ENCODE data around the gene RFX3. TPM values are rescaled to one million over a fixed set of nuclear protein-coding genes. Genes with fewer than 3 reads are reported as not detected.

RFX3 gene
- total RNA-seq, 4 donors from 2014 or later, result 0.91 to 6.5 (median 3.3) TPM

GRCh38 chr9:3261484-3261883, 264.3 kb downstream of the RFX3 start:
- Histone ChIP-seq H3K27me3 (no peaks in the 10 kb centered on the region), H3K36me3 (peaks cover 0 to 45% (median 0%) of the 10 kb centered on the region in 3 donors), H3K4me1 (no peaks in the 10 kb centered on the region), H3K27ac (no peak overlapping the region), H3K9me3 (no peaks in the 10 kb centered on the region), H3K4me3 (no peak overlapping the region)
- TF ChIP-seq POLR2A (IDR thresholded peaks at IDR 0.05), result no peak
- TF ChIP-seq, protein P1, sequence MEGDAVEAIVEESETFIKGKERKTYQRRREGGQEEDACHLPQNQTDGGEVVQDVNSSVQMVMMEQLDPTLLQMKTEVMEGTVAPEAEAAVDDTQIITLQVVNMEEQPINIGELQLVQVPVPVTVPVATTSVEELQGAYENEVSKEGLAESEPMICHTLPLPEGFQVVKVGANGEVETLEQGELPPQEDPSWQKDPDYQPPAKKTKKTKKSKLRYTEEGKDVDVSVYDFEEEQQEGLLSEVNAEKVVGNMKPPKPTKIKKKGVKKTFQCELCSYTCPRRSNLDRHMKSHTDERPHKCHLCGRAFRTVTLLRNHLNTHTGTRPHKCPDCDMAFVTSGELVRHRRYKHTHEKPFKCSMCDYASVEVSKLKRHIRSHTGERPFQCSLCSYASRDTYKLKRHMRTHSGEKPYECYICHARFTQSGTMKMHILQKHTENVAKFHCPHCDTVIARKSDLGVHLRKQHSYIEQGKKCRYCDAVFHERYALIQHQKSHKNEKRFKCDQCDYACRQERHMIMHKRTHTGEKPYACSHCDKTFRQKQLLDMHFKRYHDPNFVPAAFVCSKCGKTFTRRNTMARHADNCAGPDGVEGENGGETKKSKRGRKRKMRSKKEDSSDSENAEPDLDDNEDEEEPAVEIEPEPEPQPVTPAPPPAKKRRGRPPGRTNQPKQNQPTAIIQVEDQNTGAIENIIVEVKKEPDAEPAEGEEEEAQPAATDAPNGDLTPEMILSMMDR (IDR thresholded peaks at IDR 0.05), result no peak
- no peak for DNase-seq
- 87 to 94% methylated on average over 5 of the region's 5 CpGs for WGBS, 2 donors
- intact Hi-C loops (cut with DNase I), result no loop called here

DNA sequence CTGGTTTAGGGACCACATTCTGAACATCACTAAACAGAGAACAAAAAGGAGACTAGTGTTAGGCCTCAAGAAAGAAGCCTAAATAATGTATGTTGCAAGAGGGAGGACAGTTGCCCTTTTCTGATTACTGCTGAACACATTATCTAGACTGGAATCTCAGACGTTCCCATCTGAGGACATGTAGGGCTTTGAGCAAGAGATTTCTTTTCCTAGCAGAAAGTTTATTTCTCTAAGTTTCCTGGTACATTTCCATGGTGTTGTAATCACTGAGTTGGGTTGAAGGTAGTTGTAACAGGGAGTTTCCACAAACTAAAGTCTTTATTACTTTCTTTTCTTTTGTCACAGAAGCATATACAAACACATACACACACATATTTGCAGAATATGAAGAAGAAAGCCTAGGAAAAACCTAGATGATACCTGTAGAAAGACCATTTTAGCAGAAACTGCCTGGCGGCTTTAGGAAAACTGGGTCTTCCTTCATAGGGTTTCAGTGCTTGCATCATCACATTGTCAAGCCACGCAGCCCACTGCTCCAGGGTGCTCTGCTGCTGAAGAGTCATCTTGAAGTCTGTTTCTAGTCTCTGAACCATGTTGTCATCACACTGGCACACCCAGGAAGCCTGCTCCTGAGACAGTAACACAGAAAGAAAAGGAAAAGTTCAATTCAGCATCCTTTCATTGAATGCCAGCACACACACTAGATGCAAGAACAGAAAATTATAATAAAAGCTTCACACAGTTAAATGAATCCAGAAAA, 269.1 kb downstream of the RFX3 start:
- Histone ChIP-seq H3K27me3 (no peaks in the 10 kb centered on the region), H3K4me1 (no peaks in the 10 kb centered on the region), H3K9me3 (no peaks in the 10 kb centered on the region), H3K27ac (no peak overlapping the region), H3K4me3 (no peak overlapping the region), H3K36me3 (peaks cover 0 to 62% (median 0%) of the 10 kb centered on the region in 3 donors)
- no peak for TF ChIP-seq POLR2A (IDR thresholded peaks at IDR 0.05)
- TF ChIP-seq, protein P1 (IDR thresholded peaks at IDR 0.05), result no peak
- WGBS, 2 donors, result 88 to 91% methylated on average over 3 of the region's 3 CpGs
- intact Hi-C loops (cut with DNase I), result no loop called here
- DNase-seq, result no peak

GRCh38 chr9:3251309-3251708, 274.5 kb downstream of the RFX3 start:
- 87 to 88% methylated on average over 2 of the region's 2 CpGs for WGBS, 2 donors
- no peak for DNase-seq
- H3K36me3 ChIP-seq, result peaks cover 0 to 50% (median 0%) of the 10 kb centered on the region in 3 donors
- TF ChIP-seq POLR2A (IDR thresholded peaks at IDR 0.05), result no peak
- TF ChIP-seq, protein P1 (IDR thresholded peaks at IDR 0.05), result no peak
- no peaks in the 10 kb centered on the region for H3K27me3 ChIP-seq
- no peaks in the 10 kb centered on the region for H3K4me1 ChIP-seq
- no peaks in the 10 kb centered on the region for H3K9me3 ChIP-seq
- intact Hi-C loops (cut with DNase I), result no loop called here
- no peak overlapping the region for H3K27ac ChIP-seq
- H3K4me3 ChIP-seq, result no peak overlapping the region

GRCh38 chr9:3250741-3251140, 275.1 kb downstream of the RFX3 start:
- H3K27me3 ChIP-seq, result no peaks in the 10 kb centered on the region
- intact Hi-C loops (cut with DNase I), result no loop called here
- no peaks in the 10 kb centered on the region for H3K4me1 ChIP-seq
- DNase-seq, result no peak
- no peak overlapping the region for H3K4me3 ChIP-seq
- 79 to 80% methylated on average over 4 of the region's 4 CpGs for WGBS, 2 donors
- H3K36me3 ChIP-seq, result peaks cover 0 to 50% (median 0%) of the 10 kb centered on the region in 3 donors
- no peaks in the 10 kb centered on the region for H3K9me3 ChIP-seq
- TF ChIP-seq, protein P1 (IDR thresholded peaks at IDR 0.05), result no peak
- no peak for TF ChIP-seq POLR2A (IDR thresholded peaks at IDR 0.05)
- no peak overlapping the region for H3K27ac ChIP-seq

GRCh38 chr9:3247211-3247610, 278.6 kb downstream of the RFX3 start:
- DNase-seq, result no peak
- TF ChIP-seq, protein P1 (IDR thresholded peaks at IDR 0.05), result no peak
- no peak for TF ChIP-seq POLR2A (IDR thresholded peaks at IDR 0.05)
- H3K27me3 ChIP-seq, result no peaks in the 10 kb centered on the region
- no peak overlapping the region for H3K4me3 ChIP-seq
- WGBS, 2 donors, result 90 to 95% methylated on average over 3 of the region's 3 CpGs
- no peaks in the 10 kb centered on the region for H3K9me3 ChIP-seq
- intact Hi-C loops (cut with DNase I), result loop anchor here (10.0 kb wide), 1 partner anchor 188 kb away; no protein-coding TSS in a partner anchor
- H3K27ac ChIP-seq, result no peak overlapping the region
- no peaks in the 10 kb centered on the region for H3K4me1 ChIP-seq
- peaks cover 0 to 16% (median 0%) of the 10 kb centered on the region in 3 donors for H3K36me3 ChIP-seq

Measured in esophagus squamous epithelium (tissue), 5 donors.